GM18511 (cell line): ENCODE measurements around the gene B4GALNT3.

Source experiments
- ATAC-seq: cut with Tn5 transposase; IDR thresholded peaks from one replicate; pipeline ENCODE4 v1.9.1; 2021; ENCODE audit warnings: mild to moderate bottlenecking, moderate library complexity; ENCODE audit not compliant: unreplicated experiment

B4GALNT3 gene

DNA sequence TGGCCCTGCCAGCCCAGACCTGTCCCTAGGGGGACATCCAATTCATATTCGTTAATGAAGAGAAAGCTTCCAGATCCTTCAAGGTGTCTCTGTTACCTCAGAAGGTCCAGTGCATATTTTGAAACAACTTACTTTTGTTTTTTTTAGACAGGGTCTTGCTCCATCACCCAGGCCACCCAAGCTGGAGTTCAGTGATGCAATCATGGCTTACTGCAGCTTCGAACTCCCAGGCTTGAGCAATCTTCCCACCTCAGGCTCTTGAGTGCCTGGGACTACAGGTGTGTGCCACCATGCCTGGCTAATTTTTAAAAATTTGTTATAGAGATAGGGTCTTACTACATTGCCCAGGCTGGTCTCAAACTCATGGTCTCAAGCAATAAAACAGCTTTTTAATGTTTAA is 48.4 kb downstream of the B4GALNT3 start:
- ATAC-seq, result no peak

DNA sequence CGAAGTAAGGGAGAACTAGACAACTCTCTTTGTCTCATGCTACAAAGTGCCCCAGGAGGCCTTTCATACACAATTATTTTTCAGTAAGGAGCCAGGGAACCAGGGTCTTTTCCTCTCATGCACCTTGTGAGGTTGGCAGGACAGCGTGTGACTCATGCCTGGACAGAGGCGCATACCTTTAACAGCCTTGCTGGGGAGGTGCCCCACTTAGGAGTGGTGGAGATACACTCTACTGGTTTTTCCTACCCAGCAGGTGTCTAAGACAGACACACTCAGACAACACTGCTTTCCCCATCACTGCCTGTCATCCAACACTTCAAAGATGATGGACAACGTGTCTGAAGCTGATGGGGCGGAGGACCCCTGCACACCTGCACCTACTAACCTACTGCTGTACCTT is 49.1 kb downstream of the B4GALNT3 start:
- no peak for ATAC-seq

DNA sequence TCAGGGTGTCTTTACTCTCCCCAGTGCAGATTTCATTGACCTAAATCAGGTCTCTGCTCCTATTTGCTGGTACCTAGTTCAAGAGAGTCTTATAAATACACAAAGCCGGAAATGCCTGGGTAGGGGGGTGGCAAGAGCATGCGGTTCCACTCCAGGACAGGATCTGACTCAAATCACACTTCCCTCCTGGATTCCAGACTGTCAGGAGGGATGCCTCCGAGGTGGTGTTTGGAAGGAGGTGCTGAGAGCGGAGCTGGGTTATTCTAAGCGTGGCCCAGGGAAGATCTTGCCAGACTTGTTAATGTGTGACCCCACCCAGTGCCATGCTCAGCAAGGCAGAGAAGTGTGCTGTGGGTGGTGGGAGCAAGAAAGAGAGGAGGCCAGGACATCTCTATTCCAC is 49.8 kb downstream of the B4GALNT3 start:
- no peak for ATAC-seq

DNA sequence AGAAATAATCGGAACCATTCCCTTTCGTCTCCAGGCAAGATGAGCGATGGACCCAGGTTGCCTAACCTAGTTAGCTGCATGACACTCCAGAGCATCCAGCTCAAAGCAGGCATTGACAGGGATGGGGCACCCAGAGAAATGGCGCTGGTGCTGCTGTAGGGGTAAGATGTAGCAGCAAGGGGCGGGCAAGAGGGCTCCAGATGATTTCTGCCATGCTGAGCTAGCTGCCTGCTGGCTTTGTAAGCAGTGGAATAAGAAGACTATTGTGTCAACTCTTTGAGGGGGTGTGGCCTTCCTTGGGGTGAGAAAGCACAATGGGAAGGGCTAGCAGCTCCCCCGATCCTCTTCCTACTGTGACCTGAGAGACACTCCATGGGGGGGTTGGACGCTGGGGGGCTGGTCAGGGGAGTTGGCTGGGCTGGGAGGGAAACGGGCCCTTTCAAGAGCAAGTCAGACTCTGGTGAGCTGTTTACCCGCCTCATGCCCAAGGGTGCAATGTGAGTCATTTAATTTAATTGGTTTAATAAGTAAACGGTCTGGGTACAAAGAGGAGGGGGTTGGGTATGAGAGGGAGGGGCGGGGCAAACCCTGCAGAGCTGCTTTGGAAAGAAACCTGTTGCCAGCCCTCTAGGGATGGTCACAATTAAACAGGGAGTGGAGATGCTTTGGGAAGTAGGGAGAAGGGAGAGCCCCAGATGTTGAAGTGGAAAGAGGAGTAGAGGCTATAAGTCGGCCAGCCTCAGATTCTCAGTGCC is 50.5 kb downstream of the B4GALNT3 start:
- no peak for ATAC-seq

DNA sequence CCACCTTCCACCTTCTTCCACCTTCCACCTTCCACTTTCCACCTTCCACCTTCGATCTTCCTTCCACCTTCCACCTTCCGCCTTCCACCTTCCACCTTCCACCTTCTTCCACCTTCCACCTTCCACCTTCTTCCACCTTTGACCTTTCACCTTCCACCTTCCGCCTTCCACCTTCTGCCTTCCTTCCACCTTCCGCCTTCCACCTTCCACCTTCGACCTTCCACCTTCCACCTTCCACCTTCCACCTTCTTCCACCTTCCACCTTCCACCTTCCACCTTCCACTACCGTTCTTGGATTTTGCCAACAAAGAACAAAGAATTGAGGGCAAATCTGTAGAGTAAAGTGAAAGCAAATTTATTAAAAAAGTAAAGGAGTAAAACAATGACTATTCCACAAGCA is 53.2 kb downstream of the B4GALNT3 start:
- ATAC-seq, result no peak

DNA sequence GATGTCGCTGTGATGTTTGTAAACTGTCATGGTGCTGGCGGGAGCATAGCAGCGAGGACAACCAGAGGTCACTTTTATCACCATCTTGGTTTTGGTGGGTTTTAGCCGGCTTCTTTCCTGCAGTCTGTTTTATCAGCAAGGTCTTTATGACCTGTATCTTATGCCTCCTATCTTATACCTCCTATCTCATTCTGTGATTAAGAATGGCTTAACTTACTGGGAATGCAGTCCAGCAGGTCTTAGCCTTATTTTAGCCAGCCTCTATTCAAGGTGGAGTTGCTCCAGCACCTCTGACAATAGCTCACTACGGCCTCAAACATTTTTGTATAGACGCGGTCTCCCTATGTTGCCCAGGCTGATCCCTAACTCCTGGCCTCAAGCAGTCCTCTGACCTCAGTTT is 53.7 kb downstream of the B4GALNT3 start:
- ATAC-seq, result no peak

DNA sequence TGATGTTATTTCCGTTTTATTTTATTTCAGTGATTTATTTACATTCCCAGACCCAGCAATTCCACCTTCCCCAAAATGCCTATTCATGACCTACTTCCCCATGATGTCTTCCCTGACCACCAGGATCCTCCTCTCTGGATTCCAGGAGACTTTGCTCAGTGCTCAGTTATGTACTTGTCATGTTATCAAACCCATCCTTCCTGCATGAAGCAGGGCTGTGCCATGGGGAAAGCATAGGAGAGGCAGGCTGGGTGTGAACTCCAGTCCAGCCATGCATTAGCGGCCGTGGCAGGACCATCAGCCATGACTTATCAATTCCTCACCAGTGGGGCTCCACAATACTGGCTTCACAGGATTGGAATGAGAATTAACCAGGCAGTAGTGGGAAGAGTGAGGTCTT is 57.8 kb downstream of the B4GALNT3 start:
- no peak for ATAC-seq

DNA sequence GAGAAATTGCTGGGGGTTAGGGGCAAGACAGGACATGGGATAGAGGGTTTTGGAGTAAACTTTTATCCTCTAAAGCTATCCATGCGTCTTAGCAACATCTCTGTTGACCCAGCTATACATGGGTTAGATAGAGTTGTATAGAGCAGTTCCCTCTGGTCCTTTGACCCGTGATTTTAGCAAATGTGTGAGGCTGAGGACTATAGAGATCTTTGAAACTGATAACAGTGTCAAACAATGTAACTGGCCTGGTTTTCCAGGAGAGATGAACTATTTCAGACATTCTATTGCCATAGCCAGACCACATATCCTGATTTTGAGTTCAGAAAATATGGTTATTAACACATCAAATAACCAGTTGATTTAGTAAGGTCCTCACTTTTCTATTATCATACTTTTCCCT is 60.4 kb downstream of the B4GALNT3 start:
- ATAC-seq, result no peak

DNA sequence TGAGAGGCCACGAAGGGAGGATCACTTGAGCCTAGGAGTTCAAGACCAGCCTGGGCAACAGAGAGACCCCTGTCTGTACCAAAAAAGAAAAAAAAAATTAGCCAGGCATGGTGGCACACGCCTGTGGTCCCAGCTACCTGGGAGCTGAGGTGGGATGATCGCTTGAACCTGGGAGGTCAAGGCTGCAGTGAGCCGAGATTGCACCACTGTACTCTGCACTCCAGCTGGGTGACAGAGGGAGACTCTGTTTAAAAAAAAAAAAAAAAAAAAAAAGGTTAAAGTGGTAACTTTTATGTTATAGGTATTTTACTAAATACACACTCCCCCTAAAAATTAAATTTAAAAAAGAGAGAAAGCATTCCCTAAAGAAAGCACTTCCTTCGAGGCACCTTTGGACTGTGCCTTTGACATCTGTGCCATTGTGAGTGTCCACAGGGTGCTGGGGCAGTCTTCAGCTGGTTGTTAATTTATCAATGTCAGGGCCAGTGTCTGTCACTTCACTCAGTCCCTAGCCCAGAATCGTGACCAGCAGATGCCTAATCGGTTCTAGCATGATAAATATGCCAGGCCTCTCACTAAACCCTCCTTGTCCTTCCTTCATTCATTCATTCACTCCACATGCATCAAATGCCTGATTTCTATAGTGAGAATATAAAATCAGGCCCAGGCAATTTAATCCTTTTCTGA is 63.1 kb downstream of the B4GALNT3 start:
- ATAC-seq, result no peak

DNA sequence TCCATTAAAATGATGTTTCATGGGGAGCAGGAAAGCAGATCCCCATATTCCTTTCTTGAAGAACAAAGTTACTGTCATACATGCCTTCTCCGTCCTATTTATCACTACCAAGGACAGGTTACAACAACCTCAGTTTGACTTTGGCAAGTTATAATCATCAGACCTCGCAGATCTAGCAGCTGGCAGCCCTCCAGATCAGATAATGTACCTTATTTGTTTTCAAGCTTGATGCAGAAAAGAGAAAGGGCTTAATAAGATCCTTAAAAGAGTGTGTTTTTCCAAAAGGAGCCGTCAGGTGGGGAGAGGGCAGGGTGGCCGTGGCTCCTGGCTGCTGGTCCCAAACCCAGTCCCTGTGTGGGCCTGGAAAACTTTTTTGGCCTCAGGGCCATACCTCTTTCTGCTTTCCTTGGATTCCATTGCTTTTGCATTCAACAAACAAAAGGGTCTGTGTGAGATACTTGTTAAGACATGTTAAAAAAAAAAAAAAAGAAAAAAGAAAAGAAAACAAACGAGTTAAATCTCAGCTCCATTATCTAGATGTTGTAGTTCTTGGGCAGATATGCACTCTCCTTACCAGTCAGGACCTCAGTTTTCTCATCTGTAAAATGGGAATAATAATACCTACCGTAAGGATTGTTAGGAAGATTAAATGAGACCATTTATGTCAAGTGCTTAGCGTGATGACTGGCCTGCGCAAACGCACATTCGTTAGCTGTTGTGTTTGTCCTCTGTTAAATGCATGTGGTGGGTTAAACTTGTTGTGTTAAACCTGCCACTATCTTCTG is 64.6 kb downstream of the B4GALNT3 start:
- ATAC-seq, result no peak

DNA sequence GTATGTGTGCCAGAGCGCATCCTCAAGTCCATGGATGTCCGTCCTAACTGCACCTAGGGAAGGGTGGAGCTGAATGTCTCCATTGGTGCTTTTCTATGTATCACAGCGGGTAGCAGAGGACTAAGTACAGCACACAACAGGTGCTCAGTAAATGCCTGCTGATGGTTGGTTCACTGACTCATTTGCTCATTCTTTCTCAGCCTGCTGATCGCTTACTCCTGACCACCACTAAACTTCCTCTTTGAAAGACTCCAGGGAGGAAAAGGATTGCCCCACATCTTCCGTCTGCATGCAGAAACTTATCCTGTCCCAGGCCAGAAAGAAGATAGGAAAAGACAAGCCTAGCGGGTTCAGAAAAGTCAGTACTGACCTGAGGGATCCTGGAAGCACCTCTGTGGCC is 66.3 kb downstream of the B4GALNT3 start:
- ATAC-seq, result no peak

DNA sequence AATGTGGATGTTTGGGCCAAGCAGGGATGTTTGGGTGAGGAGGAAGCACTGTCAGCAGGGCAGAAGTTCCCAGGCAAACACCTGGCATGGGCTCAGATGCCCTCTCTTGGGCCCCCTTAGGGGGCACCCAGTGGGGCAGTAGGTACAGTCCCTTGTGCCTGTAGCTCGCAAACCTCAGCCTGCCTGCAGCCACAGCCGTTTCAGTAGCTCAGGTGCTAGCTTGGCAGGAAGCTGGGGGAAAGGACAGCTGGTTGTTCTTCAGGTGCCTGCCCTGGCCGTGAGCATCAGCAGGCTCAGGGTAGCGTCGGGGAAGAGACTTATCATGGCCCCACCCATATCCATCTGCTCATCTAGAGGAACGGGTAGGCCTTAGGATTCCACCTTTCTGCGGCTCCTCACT is 67.5 kb downstream of the B4GALNT3 start:
- ATAC-seq, result no peak

DNA sequence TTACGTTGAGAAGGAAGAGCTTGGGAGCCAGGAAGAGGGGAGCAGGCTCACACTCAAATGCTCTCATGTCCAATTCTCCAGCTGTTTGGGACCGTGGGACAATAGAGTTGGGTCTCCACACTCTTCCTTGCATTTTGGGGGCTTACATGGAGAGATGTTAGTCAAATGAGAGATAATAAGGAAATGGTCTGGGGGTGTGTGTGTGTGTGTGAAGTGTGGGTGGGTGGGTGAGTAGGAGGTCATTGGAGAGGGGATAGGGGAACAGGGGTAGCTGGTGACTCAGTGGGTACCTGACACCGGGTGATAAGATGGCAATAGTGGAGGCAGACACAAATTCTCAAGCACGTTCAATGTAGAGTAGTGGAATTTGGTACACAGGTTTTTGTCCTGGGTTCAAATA is 68.0 kb downstream of the B4GALNT3 start:
- no peak for ATAC-seq

DNA sequence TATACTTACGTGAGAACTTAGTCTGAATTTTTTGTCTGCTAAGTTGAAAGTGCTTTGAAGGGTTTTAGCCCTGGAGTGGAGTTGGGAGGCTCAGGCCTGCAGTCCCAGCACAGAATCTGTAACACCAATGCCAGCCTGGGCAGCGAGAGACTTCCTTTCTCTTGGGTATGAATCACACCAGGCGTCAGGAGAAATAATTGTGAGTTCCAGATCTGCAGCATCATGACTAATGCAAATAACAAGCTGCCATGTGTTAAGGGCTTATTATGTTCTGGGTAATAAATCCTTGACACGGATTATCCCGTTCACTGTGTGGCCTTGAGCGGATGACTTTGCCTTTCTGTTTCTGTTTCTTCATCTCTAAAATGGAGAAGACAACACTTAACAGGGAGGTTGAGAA is 70.6 kb downstream of the B4GALNT3 start:
- no peak for ATAC-seq

DNA sequence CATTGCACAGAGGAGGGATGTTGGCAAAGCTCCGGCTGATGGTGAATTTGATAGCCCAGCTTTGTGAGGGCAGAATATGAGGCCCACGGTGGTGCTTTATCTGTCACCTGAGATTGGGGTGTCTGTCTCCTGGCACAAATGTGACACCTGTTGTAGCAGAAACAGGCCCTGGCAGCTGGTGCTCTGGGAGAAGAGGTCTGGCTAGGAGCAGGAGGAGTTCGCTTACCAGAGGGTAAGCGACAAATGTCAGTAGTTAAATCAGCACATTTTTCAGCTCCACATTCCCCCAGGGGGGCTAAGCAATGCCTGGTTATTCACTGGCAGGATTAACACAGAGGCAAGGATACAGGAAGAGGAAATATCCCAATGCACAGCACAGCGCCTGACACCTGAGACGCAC is 71.1 kb downstream of the B4GALNT3 start:
- no peak for ATAC-seq

DNA sequence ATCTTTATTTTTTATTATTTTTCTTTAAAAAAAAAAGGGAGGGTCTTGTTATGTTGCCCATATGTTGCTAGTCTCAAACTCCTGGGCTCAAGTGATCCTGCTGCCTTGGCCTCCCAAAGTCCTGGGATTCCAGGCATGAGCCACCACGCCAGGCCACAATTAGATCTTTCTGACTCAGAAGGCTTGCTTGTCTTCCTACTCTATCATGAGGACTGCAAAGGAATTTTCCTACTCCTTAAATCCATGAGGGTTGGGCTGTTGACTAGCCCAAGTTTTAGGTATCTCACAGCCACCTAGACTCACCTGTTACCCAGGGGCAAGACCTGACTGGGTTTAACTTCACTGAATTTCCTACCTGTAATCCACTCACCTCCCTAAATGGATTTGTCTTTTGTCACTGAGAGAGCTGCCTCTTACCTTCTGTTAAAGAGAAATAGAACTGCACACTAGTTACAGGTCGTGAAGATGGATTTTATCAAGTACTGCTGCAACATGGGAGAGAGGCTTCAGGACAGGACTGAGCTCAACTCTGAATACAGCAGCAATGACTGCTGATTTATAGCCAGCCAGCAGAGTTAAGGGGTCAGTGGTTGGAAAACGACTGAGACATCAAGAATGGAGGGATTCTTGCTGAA is 72.3 kb downstream of the B4GALNT3 start:
- no peak for ATAC-seq

DNA sequence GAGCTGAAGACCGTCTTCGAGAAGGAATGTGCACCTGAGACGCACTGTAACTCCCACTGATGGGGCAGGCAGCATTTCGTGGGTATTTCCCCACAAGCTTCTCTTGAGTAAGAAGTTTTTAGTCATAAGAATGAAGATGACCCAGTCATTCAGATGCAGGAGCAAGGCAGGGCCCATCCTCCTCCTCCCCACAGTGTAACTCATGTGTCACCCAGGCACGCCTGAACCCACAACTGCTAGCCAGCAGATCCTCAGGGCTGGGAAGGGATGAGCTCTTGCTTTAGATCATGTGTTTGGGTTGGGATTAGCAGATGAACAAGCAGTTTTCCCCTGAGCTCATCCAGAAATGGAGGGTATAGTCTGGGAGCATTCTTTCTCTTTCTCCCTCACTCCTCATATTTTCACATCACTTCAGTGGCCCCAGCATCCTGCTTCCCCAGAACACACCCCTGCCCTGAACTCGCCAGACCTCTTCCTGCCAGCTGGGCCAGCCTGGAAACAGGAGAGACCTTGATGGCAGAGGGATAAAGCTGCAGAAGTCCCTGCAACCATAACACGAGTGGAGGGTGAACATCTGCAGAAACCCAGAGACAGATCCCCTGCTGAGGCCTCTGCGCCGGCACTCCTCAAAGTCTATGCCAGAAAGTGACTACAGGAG is 73.3 kb downstream of the B4GALNT3 start:
- ATAC-seq, result no peak

DNA sequence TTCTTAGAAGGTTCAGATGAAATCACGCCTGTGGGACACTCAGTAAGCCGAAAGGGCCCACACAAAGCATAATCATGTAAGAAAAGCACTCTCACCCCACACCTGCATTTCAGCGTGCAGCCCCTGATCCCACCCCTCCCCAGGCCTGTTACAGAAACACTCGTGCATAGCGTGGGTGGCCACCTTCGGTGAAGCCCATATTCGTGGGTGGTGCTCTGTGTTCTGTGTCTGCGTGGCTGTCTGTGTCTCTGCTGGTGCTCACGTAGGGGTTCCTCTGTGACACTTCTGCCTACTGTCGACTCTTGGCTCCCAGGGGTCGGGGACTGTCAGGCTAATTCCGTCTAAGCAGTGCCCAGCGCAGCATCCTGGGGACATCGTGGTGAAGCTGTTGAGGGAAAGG is 74.0 kb downstream of the B4GALNT3 start:
- ATAC-seq, result no peak

DNA sequence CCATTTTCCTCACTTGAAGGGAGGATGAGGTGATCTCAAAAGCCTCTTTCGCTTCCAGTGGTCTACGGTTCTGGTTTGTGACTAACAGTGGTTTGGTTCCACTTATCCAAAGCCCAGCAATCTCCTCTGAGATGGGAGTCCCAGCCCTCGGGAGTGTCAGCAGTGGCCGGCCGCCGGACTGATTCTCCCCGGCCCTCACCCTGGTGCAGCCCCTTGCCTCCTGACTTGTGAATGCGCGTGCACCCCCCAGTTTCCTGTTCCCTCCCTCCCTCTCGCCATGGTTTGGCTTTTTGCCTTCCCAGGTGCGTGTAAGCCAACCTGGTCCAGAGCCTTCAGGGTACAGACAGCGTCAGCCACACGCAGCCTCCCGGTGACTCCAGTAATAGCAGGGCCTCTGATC is 74.5 kb downstream of the B4GALNT3 start:
- ATAC-seq, result no peak

DNA sequence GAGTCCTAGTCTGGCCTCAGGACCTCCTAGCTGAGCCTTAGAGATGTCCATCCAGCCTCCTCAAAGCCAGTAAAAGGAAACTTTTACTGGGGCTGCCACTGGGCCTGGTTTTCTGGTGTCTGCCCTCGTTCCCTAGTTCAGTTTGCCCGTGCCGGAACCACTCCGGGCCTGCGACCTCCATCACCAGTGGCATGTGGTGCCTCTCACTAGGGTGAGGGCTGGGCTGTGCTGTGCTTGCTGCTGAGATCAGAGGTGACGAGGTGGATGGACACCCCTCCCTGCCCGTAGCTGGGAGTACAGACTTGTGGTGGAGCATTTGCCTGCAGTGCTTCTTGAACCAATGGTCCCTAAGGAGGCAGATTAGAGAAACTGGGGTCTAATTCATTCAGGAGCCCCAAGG is 75.7 kb downstream of the B4GALNT3 start:
- no peak for ATAC-seq

DNA sequence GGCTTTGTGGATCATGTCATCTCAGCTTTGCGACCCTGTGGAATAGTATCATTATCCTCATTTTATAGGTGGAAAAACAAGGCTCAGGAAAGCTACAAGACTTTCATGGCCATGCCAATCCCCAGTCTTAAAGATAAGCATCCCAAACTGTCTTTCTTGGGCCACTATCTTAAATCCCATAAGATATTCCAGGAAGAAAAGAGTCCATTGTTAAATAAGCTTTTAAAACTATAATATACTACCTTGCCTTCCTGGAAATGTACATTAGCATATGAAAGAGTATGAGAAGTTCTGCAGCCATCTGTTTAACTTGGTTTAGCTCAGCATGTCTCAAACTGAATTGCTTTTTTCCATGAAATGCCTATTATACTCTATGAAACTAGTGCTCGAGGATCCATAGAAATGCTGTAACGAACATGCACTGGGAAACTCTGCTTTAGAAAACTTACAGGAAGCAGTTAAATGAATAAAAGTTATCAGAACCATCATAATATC is 77.1 kb downstream of the B4GALNT3 start:
- no peak for ATAC-seq
